Neural crest cell (in vitro differentiated cells): ENCODE data around the gene SYCN. TPM values are rescaled to one million over a fixed set of nuclear protein-coding genes. Genes with fewer than 3 reads are reported as not detected.

Source experiments
- DNase-seq: peaks from one replicate; pipeline ENCODE4 v3.0.0; 2021; ENCODE audit warnings: low read depth, mixed read lengths, low spot score
- H3K27ac Mint-ChIP-seq: one replicate; pipeline ENCODE4 v1.8.0; 2021; ENCODE audit warnings: mild to moderate bottlenecking, mixed read lengths; ENCODE audit not compliant: unreplicated experiment
- H3K27me3 Mint-ChIP-seq: 2 replicates; pipeline ENCODE4 v1.8.0; 2021; ENCODE audit warnings: low read depth, mild to moderate bottlenecking, mixed read lengths
- H3K36me3 Mint-ChIP-seq: 2 replicates; pipeline ENCODE4 v1.8.0; 2021; ENCODE audit warnings: low read depth, mild to moderate bottlenecking, mixed read lengths
- H3K4me1 Mint-ChIP-seq: 2 replicates; pipeline ENCODE4 v1.8.0; 2021; ENCODE audit warnings: mixed read lengths
- H3K4me3 Mint-ChIP-seq: one replicate; pipeline ENCODE4 v1.8.0; 2021; ENCODE audit warnings: mild to moderate bottlenecking, mixed read lengths
- H3K9me3 Mint-ChIP-seq: 2 replicates; pipeline ENCODE4 v1.8.0; 2021; ENCODE audit warnings: mixed read lengths
- CTCF ChIP-seq: fragments of 200-600 bp; sonication (generic); conservative IDR thresholded peaks from 2 replicates; pipeline ENCODE4 v1.5.0; 2021; ENCODE audit warnings: antibody characterized with exemption, mild to moderate bottlenecking
- total RNA-seq: library from RNA; stranded (reverse); gene quantifications from 2 replicates; pipeline ENCODE4 v1.2.1, GENCODE V29; 2021

SYCN gene
- total RNA-seq, 1 donor from 2014 or later = not detected

DNA sequence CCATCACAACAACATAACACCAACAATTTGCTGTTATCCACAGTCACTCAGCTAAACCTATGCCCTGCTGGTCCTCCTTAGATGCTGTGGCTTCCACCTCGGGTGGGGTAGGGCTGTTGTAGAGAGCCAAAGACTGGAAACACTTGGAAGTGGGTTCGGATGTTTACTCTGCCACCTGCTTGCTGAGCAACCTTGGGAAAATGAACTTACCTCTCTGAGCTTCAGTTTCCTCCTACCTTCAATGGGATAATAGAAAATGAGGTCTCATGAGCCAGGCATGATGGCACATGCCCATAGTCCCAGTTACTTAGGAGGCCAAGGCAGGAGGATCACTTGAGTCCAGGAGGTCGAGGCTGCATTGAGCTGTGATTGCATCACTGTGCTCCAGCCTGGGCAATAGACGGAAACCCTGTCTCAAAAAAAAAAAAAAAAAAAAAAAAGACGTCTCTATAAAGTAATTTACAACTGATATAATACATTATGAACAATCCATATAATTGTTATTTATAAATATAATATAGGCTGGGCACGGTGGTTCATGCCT lies 3.3 kb upstream of the SYCN start:
- no peaks in the 10 kb centered on the region for H3K36me3 Mint-ChIP-seq
- peaks cover 14% of the 10 kb centered on the region for H3K27me3 Mint-ChIP-seq
- H3K4me3 Mint-ChIP-seq = no peak overlapping the region
- H3K4me1 Mint-ChIP-seq = no peaks in the 10 kb centered on the region
- no peak for DNase-seq
- TF ChIP-seq CTCF = no peak
- H3K27ac Mint-ChIP-seq = no peak overlapping the region
- H3K9me3 Mint-ChIP-seq = no peaks in the 10 kb centered on the region

DNA sequence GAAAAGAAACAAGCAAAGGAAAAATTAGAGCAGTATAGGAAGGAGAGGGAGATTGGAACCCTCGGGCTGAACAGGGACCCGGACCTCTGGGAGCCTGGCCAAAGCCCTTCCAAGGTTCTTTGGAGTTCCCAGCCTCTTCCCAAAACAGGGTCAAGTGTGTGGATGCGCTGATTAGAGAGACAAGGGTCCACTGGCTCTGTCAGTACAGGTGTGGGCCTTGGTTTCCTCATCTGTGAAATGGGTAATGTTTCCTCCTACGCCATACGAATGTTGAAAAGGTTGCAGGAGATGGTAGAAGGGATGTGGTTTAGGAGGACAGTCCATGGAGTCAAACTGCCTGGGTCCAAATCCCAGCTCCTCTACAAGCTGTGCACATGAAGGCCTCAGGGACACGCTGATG lies 2.1 kb upstream of the SYCN start:
- Mint-ChIP-seq H3K4me3 (no peak overlapping the region), H3K36me3 (no peaks in the 10 kb centered on the region), H3K9me3 (no peaks in the 10 kb centered on the region), H3K27ac (no peak overlapping the region), H3K27me3 (peaks cover 21% of the 10 kb centered on the region), H3K4me1 (no peaks in the 10 kb centered on the region)
- DNase-seq = no peak
- TF ChIP-seq CTCF = no peak

- DNase-seq = no peak
- no peak overlapping the region for H3K4me3 Mint-ChIP-seq
- no peaks in the 10 kb centered on the region for H3K9me3 Mint-ChIP-seq
- no peaks in the 10 kb centered on the region for H3K36me3 Mint-ChIP-seq
- H3K27me3 Mint-ChIP-seq = peaks cover 28% of the 10 kb centered on the region
- no peak overlapping the region for H3K27ac Mint-ChIP-seq
- TF ChIP-seq CTCF = no peak
- H3K4me1 Mint-ChIP-seq = no peaks in the 10 kb centered on the region
Measured at GRCh38 chr19:39205449-39205764, 1.3 kb upstream of the SYCN start.

GRCh38 chr19:39202998-39203355 lies 1.1 kb downstream of the SYCN start:
- H3K4me3 Mint-ChIP-seq = no peak overlapping the region
- no peak overlapping the region for H3K27ac Mint-ChIP-seq
- H3K36me3 Mint-ChIP-seq = no peaks in the 10 kb centered on the region
- H3K4me1 Mint-ChIP-seq = no peaks in the 10 kb centered on the region
- H3K27me3 Mint-ChIP-seq = peaks cover 35% of the 10 kb centered on the region
- H3K9me3 Mint-ChIP-seq = no peaks in the 10 kb centered on the region
- no peak for DNase-seq
- TF ChIP-seq CTCF = no peak

DNA sequence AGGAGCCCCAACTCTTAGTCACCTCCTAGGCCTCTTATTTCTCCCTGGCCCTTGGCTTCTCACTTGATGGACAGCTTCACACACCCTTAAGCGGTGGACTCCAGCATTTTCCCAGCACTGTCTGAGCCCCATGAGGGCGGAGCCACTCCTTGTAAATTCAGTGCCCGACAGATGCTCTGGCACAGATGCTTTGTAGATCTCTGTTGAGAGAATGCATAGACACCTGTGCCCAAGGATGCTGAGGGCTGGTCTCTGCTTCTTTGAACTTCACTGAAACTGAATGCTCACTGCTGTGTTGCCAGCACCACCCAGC lies 3.3 kb downstream of the SYCN start:
- Mint-ChIP-seq H3K9me3 (no peaks in the 10 kb centered on the region), H3K27ac (peak overlapping the region; percentile 78), H3K4me3 (no peak overlapping the region), H3K4me1 (peaks cover 5% of the 10 kb centered on the region), H3K27me3 (peaks cover 56% of the 10 kb centered on the region), H3K36me3 (no peaks in the 10 kb centered on the region)
- no peak for TF ChIP-seq CTCF
- no peak for DNase-seq
